Ovary (tissue), 3 donors: ENCODE data around the gene ZNF681.

Experiments
- EP300 ChIP-seq: sonication (generic); formaldehyde crosslinking; IDR thresholded peaks from one replicate; pipeline ENCODE4 v1.6.1; 2017; ENCODE audit warnings: antibody characterized with exemption
- POLR2A ChIP-seq: fragments of 450-650 bp; IDR thresholded peaks from one replicate; pipeline ENCODE4 v1.6.1; 2017; ENCODE audit warnings: antibody characterized with exemption, mild to moderate bottlenecking, moderate library complexity
- TF ChIP-seq, protein P1 (sequence below), 3 donors: fragments of 450-650 bp in 2 of 3; fragments of 200-600 bp in 1 of 3; IDR thresholded peaks; one replicate each; pipeline versions ENCODE4 v1.5.1 to v1.8.0; 2016 to 2022; ENCODE audit warnings: antibody characterized with exemption in 3 of 3, mild to moderate bottlenecking in 1 of 3
- donor health status: DM: no; HTN: no; CAD: no.

DNA sequence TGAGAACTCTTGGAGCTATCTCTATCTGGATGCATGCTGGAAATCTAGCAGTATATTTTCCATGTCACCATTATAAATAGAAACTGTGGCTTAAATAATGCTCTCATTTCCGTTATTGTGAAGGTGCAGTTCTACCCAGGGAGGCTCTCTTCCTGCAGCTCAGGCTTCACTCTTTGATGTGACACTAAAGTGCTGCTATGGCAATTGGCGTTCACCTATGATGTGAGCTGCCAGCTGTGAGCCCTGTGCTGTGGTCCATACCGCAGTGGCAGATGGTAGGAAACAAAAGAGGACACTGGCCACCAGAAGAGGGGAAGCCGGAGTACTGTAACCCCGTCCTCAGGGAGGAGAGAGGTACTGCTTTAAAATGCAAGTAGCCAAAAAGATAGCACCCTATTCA lies 40.6 kb upstream of the ZNF681 start:
- TF ChIP-seq, protein P1, sequence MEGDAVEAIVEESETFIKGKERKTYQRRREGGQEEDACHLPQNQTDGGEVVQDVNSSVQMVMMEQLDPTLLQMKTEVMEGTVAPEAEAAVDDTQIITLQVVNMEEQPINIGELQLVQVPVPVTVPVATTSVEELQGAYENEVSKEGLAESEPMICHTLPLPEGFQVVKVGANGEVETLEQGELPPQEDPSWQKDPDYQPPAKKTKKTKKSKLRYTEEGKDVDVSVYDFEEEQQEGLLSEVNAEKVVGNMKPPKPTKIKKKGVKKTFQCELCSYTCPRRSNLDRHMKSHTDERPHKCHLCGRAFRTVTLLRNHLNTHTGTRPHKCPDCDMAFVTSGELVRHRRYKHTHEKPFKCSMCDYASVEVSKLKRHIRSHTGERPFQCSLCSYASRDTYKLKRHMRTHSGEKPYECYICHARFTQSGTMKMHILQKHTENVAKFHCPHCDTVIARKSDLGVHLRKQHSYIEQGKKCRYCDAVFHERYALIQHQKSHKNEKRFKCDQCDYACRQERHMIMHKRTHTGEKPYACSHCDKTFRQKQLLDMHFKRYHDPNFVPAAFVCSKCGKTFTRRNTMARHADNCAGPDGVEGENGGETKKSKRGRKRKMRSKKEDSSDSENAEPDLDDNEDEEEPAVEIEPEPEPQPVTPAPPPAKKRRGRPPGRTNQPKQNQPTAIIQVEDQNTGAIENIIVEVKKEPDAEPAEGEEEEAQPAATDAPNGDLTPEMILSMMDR (IDR thresholded peaks at IDR 0.05): no peak
- TF ChIP-seq EP300: no peak
- no peak for TF ChIP-seq POLR2A
